Left renal pelvis (tissue), 4 donors: ENCODE results near the gene SLC25A38. TPM values are rescaled to one million over a fixed set of nuclear protein-coding genes. Genes with fewer than 3 reads are reported as not detected.
"Not testable (repeated sequence)": the region's sequence is repeated elsewhere in the genome, so short reads cannot be mapped to it uniquely, and the experiment has no call there.

Source experiments
- DNase-seq, 4 donors: peaks; one replicate each; pipeline ENCODE4 v3.0.0-alpha.2; 2013; ENCODE audit warnings: low read depth in 4 of 4, low spot score in 3 of 4
- polyA plus RNA-seq, 4 donors: library from polyadenylated mRNA; unstranded; fragments of 120-200 nt; gene quantifications; one replicate each; pipeline ENCODE4 v1.2.1, GENCODE V29; 2013; ENCODE audit not compliant: insufficient read length in 4 of 4

The SLC25A38 gene
- polyA plus RNA-seq = 10 to 100 TPM; 24.5 to 37.3 (median 35.4) TPM

DNA sequence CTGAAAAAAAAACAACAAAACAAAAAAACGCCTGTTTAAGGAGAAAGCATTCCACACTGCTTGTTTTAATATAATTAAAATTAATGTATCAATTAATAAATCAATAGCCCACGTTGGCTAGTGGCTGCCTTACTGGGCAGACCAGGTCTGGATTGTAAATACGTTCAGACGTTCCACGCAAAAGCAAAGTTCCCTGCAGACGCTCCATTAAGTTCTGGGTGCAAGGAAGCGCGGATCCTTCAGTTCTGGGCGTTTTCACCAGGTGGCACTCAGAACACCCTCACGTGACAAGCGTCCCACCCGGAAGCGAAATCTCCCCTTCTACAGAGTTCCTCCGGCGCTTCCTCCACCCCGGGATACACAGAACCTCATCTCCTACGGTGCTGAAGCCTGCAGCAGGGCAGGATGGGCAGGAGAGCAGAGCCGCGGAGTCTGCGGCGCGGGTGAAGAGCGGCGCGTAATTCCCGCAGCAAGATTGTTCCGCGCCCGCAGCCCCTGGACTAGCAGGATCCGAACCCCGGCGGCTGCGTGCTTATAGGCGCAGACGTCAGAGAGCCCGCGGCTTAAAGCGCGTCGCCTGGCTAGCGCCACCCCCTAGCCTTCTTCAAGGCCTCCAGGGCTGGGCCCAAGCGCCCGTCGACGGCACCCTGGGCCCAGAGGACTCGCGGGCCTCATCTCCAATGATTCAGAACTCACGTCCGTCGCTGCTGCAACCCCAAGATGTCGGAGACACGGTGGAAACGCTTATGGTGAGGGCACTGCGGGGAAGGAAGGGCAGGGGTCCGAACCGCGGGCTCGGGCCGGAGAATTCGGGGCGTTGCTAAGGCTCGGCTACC lies at the start of gene SLC25A38:
Gene SLC25A38 (plus strand): TSS at position 326 of the 836 bp plus-strand sequence. CDS start 355 bp downstream, at position 681.
- peak; percentile 60 to 77 (median 69) for DNase-seq

- DNase-seq = no peak
These were observed 49.6 kb upstream of the SLC25A38 start for GRCh38 chr3:39333607-39334006.

GRCh38 chr3:39334205-39334604 lies 49.0 kb upstream of the SLC25A38 start:
- no peak for DNase-seq

DNA sequence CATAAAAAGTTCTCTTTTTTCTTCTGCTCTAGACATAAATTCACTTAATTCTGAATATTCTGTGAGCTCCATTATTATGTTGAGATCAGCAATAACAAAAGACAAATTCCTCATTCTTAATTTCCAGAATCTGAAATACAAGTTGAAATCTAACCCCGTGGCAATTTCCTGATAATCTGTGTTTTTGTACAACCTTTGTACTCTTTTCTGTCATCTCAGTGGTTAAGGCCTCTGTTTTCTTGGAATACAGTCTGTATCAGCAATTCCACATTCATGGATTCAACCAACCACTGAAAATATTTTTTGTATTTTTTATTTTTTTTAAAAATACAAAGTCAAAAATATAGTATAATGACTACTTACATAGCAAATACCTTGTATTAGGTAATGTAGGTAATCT lies 45.0 kb upstream of the SLC25A38 start:
- DNase-seq = no peak

DNA sequence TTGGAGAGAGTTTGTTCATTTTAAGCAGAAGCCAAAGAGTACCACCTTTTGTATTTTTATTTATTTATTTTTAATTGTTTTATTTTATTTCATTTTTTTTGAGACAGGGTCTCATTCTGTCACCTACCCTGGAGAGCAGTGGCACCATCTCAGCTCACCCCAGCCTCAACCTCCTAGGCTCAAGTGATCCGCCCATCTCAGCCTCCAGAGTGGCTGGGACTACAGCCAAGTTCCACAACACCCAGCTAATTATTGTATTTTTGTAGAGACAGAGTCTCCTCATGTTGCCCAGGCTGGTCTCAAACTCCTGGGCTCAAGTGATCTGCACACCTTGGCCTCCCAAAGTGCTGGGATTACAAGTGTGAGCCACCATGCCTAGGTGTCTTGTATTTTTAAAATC lies 44.1 kb upstream of the SLC25A38 start:
- no peak for DNase-seq

- no peak for DNase-seq
These were observed 40.0 kb upstream of the SLC25A38 start for GRCh38 chr3:39343076-39343717.

DNA sequence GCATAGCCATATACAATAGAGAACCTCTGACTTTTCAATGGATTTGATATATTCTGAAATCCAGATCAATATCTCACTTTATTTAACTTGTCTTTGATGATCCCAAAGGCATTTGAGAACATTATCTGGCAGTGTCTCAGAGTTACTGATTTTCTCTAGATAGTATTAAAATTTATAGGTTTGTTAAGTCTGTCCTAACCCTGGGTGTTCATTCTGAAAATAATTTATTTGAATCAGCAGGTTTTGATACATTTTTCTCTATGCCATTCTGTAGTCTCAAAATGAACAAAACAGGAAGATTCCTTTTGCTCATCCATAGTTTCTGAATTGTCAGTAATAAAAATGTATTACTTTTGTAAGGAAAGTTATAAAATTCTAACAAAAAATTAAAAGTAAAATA lies 39.4 kb upstream of the SLC25A38 start:
- no peak for DNase-seq

GRCh38 chr3:39344746-39345344 lies 38.3 kb upstream of the SLC25A38 start:
- DNase-seq = no peak

DNA sequence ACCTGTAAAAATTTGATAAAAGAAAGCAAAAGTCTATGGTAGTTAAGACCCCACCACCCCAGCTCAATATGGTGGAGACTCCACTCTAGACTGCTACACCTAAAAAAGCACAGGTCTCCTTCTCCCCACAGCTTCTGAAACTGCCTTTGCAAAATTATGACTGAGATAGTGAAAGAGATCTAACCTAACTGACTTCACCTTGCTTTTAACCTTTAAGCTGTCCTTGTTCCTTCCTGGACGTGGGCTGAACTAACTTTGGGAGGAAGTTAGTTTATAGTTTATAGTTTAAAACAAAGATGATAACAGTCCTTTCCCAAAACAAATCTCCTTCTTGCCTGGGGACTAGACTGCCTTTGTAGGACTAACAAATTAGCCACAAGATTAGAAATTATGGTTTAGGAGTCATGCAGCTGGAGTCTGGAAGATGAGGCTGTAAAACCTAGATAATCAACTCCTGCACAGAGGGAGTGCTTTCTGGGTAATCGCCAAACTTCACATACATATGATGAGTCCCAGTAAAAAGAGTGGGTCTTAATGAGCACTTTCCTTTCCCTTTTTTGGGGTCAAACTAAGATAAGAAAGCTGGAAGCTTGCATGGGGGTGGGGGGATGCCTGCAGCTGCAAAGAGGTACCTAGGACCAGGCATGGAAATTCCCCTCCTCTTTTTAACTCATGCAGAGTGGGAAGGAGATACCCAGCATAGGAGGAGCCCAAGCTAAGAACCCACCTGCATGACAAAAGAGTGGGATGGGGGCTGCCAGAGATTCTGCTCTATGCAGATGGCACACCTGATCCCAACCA lies 36.2 kb upstream of the SLC25A38 start:
- no peak for DNase-seq

DNA sequence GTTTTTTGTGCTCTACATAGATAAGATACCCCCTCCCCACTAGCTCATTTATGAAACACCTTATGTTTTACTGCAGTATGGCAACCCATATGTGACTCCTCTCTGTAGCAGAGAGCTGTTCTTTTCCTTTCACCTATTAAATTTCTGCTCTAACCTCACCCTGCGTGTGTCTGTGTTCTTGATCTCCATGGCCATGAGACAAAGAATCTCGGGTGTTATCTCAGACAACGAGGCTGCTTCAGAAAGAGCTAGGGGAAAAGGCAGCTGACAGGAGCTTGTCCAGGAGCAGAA lies 35.6 kb upstream of the SLC25A38 start:
- DNase-seq = no peak

- no peak for DNase-seq
These were observed 34.1 kb upstream of the SLC25A38 start for GRCh38 chr3:39349080-39349479.

DNA sequence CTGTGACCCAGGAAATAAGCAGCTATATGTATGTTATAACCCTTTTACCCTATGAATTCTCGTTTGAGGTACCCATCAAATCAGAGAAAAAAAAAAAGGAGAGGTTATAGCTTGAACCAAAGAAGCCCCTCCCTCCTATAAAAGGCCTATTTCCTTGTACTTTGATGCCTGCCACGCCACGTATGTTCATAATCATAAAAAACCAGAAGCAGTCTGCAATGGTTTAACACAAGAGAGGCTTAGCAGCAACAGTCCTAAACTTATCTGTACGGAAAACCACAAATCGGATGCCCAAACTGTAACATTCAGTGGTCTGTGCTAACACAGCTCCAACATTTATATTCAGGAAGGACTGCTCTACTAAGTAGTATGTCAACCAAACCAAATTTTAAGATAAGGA lies 32.5 kb upstream of the SLC25A38 start:
- no peak for DNase-seq

- DNase-seq = not testable (repeated sequence)
These were observed 32.0 kb upstream of the SLC25A38 start for GRCh38 chr3:39351134-39351533.

- DNase-seq = not testable (repeated sequence)
These were observed 29.8 kb upstream of the SLC25A38 start for GRCh38 chr3:39353168-39353927.

- DNase-seq = no peak
These were observed 24.8 kb upstream of the SLC25A38 start for GRCh38 chr3:39358333-39358732.

- DNase-seq = no peak
These were observed 21.8 kb upstream of the SLC25A38 start for GRCh38 chr3:39361252-39361927.

DNA sequence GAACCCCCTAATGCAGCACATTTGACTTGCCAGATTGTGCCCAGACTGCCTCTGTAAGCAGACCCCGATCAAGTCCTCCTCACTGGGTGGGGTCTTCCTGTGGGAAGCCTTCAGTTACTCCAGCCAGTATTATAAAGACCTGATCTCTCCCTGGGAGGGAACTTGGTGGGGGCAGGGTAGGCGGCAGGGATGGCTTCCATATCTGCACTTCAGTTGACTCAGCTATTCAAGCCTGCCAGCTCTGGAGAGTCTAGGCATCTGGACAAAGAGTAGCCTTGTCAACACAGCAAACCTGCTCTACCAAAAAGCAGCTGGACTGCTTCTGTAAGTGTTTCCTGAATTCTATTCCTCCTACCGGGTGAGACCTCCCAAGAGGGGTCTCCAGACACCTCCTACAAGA lies 21.0 kb upstream of the SLC25A38 start:
- no peak for DNase-seq

DNA sequence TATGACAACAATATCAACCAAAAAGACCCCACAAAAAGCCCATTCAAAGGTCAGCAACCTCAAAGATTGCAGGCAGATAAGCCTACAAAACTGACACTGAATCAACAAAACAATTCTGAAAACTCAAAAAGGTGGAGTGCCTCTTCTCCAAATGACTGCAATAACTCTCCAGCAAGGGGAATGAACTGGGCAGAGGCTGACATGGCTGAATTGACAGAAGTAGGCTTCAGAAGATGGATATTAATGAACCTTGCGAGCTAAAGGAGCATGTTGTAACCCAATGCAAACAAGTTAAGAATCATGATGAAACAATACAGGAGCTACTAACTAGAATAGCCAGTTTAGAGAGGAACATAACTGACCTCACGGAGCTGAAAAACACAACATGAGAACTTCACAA lies 20.4 kb upstream of the SLC25A38 start:
- no peak for DNase-seq

DNA sequence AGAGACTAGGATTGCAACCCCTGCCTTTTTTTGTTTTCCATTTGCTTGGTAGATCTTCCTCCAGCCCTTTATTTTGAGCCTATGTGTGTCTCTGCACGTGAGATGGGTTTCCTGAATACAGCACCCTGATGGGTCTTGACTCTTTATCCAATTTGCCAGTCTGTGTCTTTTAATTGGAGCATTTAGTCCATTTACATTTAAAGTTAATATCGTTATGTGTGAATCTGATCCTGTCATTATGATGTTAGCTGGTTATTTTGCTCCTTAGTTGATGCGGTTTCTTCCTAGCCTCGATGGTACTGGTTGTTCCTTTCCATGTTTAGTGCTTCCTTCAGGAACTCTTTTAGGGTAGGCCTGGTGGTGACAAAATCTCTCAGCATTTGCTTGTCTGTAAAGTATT lies 12.7 kb upstream of the SLC25A38 start:
- not testable (repeated sequence) for DNase-seq

DNA sequence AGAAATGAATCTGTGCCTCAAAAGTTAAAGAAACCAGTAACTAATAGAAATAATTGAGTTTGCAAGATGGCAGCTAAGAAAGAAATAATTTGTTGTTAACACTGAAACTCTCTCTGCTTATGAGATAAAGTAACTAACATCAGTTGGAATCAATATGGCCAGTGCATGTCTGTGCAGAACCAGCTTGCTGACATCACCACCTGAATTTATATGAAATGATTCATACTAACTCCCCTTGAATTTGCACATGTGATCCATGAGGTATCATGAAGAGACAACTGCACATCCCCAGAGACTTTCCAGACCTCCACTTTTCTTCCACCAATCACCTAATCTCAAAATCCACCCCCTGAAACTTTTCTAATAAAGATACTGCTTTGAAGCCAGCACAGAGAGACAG lies 10.3 kb upstream of the SLC25A38 start:
- DNase-seq = no peak
